Stomach (tissue), 4 donors: ENCODE results near the gene CTSC.

Experiments
- CTCF ChIP-seq, 7 experiments: fragments of 450-650 bp in 4 of 7; fragments of 200-600 bp in 3 of 7; sonication (generic) in 3 of 7; IDR thresholded peaks; one replicate each; pipeline ENCODE4 v1.5.1; 2016 to 2019; ENCODE audit warnings: antibody characterized with exemption in 7 of 7, control low read depth in 2 of 7, mild to moderate bottlenecking in 1 of 7
- EP300 ChIP-seq: sonication (generic); formaldehyde crosslinking; IDR thresholded peaks from one replicate; pipeline ENCODE4 v1.6.1; 2017; ENCODE audit warnings: antibody characterized with exemption
- POLR2A ChIP-seq, 4 donors: fragments of 450-650 bp; IDR thresholded peaks; one replicate each; pipeline ENCODE4 v1.6.1; 2016; ENCODE audit warnings: antibody characterized with exemption in 4 of 4, control low read depth in 2 of 4, mild to moderate bottlenecking in 1 of 4, moderate library complexity in 1 of 4

- TF ChIP-seq EP300 = no peak
- no peak for TF ChIP-seq POLR2A (IDR thresholded peaks at IDR 0.05)
- TF ChIP-seq CTCF (IDR thresholded peaks at IDR 0.05) = no peak
Measured at GRCh38 chr11:88341522-88342251, 4.2 kb upstream of the CTSC start.
